Amygdala (tissue), 56 donors: ENCODE data around the gene TCF7L1.
"Not testable (repeated sequence)": the region's sequence is repeated elsewhere in the genome, so short reads cannot be mapped to it uniquely, and the experiment has no call there.

ENCODE experiments used
- DNase-seq, 56 donors: peaks; one replicate each; lab custom pipeline; 2025; lab: John Stamatoyannopoulos, UW

The TCF7L1 gene

GRCh38 chr2:85309699-85310321 lies 176.6 kb downstream of the TCF7L1 start:
- DNase-seq = peak in 2 of 56 donors; percentile 29 to 30

GRCh38 chr2:85310330-85310729 lies 177.1 kb downstream of the TCF7L1 start:
- no peak for DNase-seq

- DNase-seq = no peak
Observed at GRCh38 chr2:85312404-85312803, 179.2 kb downstream of the TCF7L1 start.

GRCh38 chr2:85314884-85315242 lies 181.7 kb downstream of the TCF7L1 start:
- DNase-seq = no peak

DNA sequence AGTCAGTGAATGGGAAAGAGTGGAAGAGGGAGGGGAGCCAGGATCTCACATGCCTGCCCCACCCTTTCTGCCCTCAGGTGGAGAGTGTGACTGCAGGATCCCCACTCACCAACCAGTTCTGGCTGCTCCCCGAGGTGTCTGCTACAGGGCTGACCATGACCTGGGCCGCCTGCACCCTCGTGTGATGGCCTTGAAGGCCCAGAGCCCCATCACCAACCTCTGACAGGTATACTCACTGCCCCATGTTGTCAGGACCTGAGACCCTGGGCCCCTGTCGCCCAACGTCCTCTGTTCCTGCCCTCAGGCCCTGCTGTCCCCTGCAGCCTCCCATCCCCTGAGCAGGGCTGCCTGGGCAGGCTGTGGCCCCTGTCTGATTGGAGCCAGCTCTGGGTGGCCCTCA lies 182.7 kb downstream of the TCF7L1 start:
- not testable (repeated sequence) for DNase-seq

- no peak for DNase-seq
Observed at GRCh38 chr2:85318222-85319074, 185.3 kb downstream of the TCF7L1 start.

- no peak for DNase-seq
Observed at GRCh38 chr2:85319796-85320195, 186.6 kb downstream of the TCF7L1 start.

DNA sequence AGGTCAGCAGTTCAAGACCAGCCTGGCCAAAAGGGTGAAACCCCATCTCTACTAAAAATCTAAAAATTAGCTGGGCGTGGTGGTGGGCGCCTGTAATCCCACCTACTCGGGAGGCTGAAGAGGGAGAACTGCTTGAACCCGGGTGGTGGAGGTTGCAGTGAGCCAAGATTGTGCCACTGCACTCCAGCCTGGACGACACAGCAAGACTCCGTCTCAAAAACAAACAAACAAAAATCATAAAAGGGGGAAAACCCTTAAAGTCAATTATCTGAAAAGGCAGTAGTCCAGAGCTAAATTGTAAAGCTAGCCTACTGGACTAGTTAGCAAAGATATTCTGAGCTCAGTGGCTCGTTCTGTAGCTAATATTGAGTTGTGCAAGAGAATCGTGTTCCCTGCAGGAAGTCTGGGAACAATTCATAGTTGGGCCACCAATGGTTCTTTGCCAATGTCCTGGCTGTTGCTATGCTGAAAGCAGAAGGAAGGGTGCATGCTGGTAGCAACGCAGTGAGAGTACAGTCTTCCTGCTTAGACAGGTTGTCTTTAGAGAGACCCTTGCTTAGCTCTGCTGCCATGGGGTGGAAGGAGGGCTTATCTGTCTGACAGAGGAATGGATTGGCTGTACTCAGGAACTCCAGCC lies 190.3 kb downstream of the TCF7L1 start:
- no peak for DNase-seq

GRCh38 chr2:85323988-85324367 lies 190.8 kb downstream of the TCF7L1 start:
- not testable (repeated sequence) for DNase-seq

DNA sequence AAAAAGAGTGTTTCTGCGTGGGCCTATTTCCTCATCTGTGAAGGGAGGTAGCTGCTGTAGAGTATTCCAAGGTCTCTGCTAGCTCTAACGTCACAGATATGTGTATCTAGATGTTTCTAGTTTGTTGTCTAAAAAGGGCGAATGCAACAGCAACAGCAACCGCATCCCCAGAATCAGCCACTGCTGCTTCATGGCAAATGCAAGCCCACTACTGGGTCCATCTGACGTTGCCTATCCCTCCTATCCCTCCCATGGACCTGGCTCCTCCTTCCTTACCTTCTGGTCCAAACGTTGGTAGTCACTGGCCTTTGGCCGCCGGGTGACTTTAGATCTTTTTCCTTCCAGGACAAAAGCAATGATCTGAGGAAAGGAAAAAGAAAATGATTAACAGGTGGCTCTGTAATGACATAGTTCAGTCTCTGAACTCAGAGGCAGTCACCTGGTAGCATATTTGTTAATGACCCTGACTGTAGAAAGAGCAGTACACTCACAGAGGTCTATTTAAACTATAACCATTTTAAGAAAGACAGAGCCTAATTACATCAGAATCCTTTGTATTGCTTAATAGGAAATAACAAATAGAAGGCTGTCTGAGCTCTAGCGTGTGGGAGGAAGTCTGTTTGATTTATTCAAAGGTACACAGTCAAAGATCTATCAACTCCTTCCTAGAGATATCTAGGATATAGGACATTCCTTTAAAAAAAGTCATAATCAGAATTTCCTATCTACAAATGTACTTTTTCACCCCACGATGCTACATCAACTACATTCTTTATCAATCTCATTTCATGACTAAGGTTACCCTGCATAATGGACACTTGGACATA lies 191.7 kb downstream of the TCF7L1 start:
- no peak for DNase-seq

DNA sequence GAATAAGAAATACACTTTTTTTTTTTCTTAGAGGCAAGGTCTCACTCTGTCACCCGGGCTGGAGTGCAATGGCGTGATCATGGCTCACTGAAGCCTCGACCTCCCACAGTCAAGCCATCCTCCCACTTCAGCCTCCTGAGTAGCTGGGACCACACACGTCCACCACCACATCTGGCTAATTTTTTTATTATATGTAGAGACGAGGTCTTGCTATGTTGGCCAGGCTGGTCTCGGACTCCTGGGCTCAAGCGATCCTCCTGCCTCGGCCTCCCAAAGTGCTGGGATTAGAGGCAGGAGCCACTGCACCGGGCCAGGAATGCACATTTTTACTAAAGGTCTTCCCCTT lies 192.2 kb downstream of the TCF7L1 start:
- DNase-seq = no peak

- DNase-seq = peak in 2 of 56 donors; percentile 16 to 55
Observed at GRCh38 chr2:85326406-85327159, 193.4 kb downstream of the TCF7L1 start.

DNA sequence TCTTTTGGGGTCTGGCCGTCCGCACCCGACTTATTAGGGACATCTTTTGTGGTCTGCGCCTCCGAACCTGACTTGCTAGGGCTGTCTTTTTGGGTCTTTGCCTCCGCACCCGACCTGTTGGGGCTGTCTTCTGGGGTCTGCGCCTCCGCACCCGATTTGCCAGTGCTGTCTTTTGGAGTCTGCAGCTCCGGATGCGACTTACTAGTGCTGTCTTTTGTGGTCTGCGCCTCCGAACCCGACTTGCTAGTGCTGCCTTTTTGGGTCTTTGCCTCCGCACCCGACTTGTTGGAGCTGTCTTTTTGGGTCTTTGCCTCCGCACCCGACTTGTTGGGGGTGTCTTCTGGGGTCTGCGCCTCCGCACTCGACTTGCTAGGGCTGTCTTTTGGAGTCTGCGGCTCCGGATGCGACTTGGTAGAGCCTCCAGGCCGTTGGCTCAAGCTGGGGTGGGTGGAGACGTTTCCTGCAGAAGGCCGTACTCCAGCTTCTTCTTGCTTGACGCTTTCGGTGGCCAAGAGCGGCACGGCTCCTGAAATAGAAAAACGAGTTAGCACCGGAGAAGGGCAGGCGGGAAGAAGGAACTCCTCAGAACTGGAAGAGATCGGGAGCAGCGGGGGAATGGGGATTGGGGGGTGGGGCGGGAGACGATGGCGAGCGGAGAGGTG lies 194.1 kb downstream of the TCF7L1 start:
- peak in 17 of 56 donors; percentile 39 to 78 (median 48) for DNase-seq

GRCh38 chr2:85327822-85328617 lies 194.8 kb downstream of the TCF7L1 start, which contains the start of gene TGOLN2:
Gene TGOLN2 (minus strand): TSS chr2:85327989. CDS start chr2:85327962, 27 bp downstream.
- DNase-seq = peak; percentile 27 to 96 (median 88)

- no peak for DNase-seq
Observed at GRCh38 chr2:85329181-85329651, 196.0 kb downstream of the TCF7L1 start.

DNA sequence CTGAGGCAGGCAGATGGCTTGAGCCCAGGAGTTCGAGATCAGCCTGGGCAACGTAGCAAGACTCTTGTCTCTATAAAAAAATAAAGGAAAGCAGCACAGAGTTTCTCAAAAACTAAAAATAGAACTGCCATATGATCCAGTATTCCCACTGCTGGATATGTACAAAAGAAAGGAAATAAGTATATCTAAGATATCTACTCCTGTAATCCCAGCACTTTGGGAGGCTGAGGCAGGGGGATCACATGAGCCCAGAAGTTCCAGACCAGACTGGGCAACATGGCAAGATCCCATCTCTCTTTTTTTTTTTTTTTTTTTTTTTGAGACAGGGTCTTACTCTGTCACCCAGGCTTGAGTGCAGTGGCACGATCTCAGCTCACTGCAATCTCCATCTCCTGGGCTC lies 196.5 kb downstream of the TCF7L1 start:
- not testable (repeated sequence) for DNase-seq

DNA sequence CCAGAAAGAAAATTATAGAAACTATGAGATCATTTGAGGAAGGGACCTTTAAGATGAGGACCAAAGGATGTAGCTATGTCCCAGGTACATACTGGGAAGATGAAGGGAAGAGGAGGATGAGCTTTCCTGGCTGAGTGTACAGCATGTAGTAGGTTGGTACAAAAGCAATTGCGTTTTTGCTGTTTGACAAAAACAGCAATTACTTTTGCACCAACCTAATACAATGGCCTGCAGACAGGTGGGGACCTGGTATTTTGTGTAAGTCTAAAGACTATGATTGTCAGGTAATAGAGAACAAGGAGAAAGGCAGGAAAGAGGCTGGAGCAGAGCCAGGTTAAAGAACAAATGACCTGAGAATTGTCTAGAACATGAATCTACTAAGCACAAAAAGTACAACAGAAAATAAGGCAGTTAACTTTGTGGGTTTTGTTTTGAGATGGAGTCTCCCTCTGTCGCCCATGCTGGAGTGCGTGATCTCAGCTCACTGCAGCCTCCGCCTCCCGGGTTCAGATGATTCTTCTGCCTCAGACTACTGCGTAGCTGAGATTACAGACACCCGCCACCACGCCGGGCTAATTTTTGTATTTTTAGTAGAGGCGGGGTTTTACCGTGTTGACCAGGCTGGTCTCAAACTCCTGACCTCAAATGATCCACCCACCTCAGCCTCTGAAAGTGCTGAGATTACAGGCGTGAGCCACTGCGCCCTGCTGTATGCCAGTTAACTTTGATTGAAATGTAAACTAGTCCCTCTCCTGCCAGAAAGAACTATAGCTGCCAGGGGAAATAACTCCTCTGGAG lies 197.8 kb downstream of the TCF7L1 start:
- no peak for DNase-seq

DNA sequence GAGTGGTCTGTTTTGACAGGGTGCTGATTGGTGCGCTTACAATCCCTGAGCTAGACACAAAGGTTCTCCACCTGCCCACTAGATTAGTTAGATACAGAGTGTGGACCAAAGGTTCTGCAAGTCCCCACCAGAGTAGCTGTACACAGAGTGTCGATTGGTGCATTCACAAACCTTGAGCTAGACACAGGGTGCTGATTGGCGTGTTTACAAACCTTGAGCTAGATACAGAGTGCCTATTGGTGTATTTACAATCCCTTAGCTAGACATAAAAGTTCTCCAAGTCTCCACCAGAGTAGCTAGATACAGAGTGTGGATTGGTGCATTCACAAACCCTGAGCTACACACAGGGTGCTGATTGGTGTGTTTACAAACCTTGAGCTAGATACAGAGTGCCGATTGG lies 200.7 kb downstream of the TCF7L1 start:
- not testable (repeated sequence) for DNase-seq
